Measurements from ENCODE around the gene LDLRAP1. TPM values are rescaled to one million over a fixed set of nuclear protein-coding genes. Genes with fewer than 3 reads are reported as not detected.

Gene LDLRAP1
- total and polyA plus RNA-seq, 8 donors, result 17.0 to 28.7 (median 22.4) TPM

- DNase-seq, result no peak
- Histone ChIP-seq H3K9me3 (no peaks in the 10 kb centered on the region), H3K4me1 (peaks cover 9 to 51% of the 10 kb centered on the region in 2 donors), H3K27me3 (no peaks in the 10 kb centered on the region), H3K27ac (no peak overlapping the region), H3K4me3 (no peak overlapping the region), H3K36me3 (peaks cover 0 to 53% of the 10 kb centered on the region in 2 donors)
- no peak for TF ChIP-seq CTCF (IDR thresholded peaks at IDR 0.05)
- no peak for ATAC-seq
- intact Hi-C loops (cut with DNase I), result no loop called here
Observed at GRCh38 chr1:25563330-25564215, 20.2 kb downstream of the LDLRAP1 start.

GRCh38 chr1:25564777-25565574 is 21.6 kb downstream of the LDLRAP1 start:
- Histone ChIP-seq H3K27me3 (no peaks in the 10 kb centered on the region), H3K4me1 (peaks cover 9 to 38% of the 10 kb centered on the region in 2 donors), H3K9me3 (no peaks in the 10 kb centered on the region), H3K4me3 (no peak overlapping the region), H3K27ac (no peak overlapping the region), H3K36me3 (peaks cover 0 to 42% of the 10 kb centered on the region in 2 donors)
- intact Hi-C loops (cut with DNase I), result no loop called here
- DNase-seq, result no peak
- no peak for TF ChIP-seq CTCF (IDR thresholded peaks at IDR 0.05)
- ATAC-seq, result no peak

GRCh38 chr1:25565626-25566025 is 22.2 kb downstream of the LDLRAP1 start:
- Histone ChIP-seq H3K9me3 (no peaks in the 10 kb centered on the region), H3K27me3 (no peaks in the 10 kb centered on the region), H3K36me3 (peaks cover 0 to 42% of the 10 kb centered on the region in 2 donors), H3K4me3 (no peak overlapping the region), H3K4me1 (peaks cover 9 to 32% of the 10 kb centered on the region in 2 donors), H3K27ac (no peak overlapping the region)
- no peak for ATAC-seq
- no peak for DNase-seq
- TF ChIP-seq CTCF (IDR thresholded peaks at IDR 0.05), result no peak
- intact Hi-C loops (cut with DNase I), result no loop called here

GRCh38 chr1:25566176-25566729 is 22.8 kb downstream of the LDLRAP1 start:
- Histone ChIP-seq H3K4me1 (peaks cover 5 to 26% of the 10 kb centered on the region in 2 donors), H3K27me3 (no peaks in the 10 kb centered on the region), H3K27ac (no peak overlapping the region), H3K4me3 (no peak overlapping the region), H3K9me3 (no peaks in the 10 kb centered on the region), H3K36me3 (peaks cover 0 to 42% of the 10 kb centered on the region in 2 donors)
- DNase-seq, result no peak
- TF ChIP-seq CTCF (IDR thresholded peaks at IDR 0.05), result no peak
- intact Hi-C loops (cut with DNase I), result no loop called here
- ATAC-seq, result no peak

Measured in left lung (tissue), 10 donors.